SU-DHL-6 (cell line): ENCODE data around the gene MMP24.

Experiments used
- EZH2phosphoT487 ChIP-seq: fragments of 200-600 bp; sonication (generic), shearing (Covaris generic); conservative IDR thresholded peaks from 2 replicates; pipeline ENCODE4 v1.6.1; 2018; ENCODE audit warnings: mild to moderate bottlenecking, antibody characterized with exemption, low read length, moderate library complexity, mixed read lengths
- TF ChIP-seq, protein P1 (sequence below): fragments of 200-600 bp; sonication (generic); IDR thresholded peaks from one replicate; pipeline ENCODE4 v1.5.1; 2017; ENCODE audit warnings: antibody characterized with exemption, mild to moderate bottlenecking, low read length, moderate library complexity; ENCODE audit not compliant: insufficient read depth, poor library complexity, severe bottlenecking

DNA sequence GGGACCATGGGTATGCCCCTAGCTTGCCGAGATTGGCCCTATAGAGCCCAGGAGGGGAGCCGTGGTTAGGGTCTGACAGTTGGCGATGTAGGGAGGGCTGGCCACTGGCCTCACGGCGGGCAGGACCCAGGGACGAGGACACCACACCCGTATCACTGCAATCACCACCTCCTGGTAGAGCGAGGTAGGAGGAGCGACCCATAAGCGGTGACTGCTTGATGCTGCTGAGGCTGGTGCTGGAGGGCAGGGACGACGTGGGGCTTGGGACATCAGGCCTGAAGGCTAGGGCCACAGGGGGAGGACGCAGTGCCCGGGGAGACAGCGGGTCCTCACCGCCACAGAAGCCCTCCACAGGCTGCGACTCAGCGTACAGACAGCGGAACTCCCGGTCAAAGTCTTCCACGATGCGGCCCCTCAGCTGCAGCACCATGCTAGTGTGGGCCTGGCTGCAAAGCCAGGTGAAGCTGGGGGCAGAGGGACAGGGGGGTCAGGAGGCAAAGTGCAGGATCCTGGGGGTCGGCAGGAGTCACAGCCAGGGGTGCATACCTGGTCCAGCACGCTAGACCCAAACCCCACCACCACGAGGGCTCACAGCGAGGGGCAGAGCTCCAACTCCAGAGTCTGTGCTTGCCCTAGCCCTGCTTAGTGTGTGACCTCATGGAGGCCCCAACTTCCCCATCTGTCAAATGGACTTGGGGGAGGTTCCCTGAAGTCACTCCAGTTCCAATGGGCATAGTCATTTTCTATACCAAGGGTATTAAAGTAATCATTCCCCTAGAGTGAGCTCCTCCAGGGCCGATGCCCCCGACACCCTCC lies 61.2 kb downstream of the MMP24 start:
- TF ChIP-seq, protein P1, sequence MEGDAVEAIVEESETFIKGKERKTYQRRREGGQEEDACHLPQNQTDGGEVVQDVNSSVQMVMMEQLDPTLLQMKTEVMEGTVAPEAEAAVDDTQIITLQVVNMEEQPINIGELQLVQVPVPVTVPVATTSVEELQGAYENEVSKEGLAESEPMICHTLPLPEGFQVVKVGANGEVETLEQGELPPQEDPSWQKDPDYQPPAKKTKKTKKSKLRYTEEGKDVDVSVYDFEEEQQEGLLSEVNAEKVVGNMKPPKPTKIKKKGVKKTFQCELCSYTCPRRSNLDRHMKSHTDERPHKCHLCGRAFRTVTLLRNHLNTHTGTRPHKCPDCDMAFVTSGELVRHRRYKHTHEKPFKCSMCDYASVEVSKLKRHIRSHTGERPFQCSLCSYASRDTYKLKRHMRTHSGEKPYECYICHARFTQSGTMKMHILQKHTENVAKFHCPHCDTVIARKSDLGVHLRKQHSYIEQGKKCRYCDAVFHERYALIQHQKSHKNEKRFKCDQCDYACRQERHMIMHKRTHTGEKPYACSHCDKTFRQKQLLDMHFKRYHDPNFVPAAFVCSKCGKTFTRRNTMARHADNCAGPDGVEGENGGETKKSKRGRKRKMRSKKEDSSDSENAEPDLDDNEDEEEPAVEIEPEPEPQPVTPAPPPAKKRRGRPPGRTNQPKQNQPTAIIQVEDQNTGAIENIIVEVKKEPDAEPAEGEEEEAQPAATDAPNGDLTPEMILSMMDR, result no peak
- TF ChIP-seq EZH2phosphoT487, result no peak
